Stomach (tissue), 9 donors: ENCODE results near the gene RXFP2. TPM values are rescaled to one million over a fixed set of nuclear protein-coding genes. Genes with fewer than 3 reads are reported as not detected.

Source experiments
- DNase-seq, 2 donors: peaks; one replicate each; pipeline versions ENCODE4 v3.0.0 to v3.0.0-alpha.2; 2013 to 2019
- H3K27ac ChIP-seq, 5 donors: fragments of 200-600 bp in 4 of 5; sonication (generic) in 4 of 5; one replicate each; pipeline ENCODE4 v1.5.1; 2013 to 2019; ENCODE audit warnings: mild to moderate bottlenecking in 1 of 5, moderate library complexity in 1 of 5
- H3K27me3 ChIP-seq, 3 donors: fragments of 200-600 bp; sonication (generic); one replicate each; pipeline ENCODE4 v1.5.1; 2017 to 2019; ENCODE audit warnings: mixed run types in 1 of 3
- H3K36me3 ChIP-seq, 4 donors: fragments of 200-600 bp; sonication (generic); 1 replicate in 3 of 4; 2 replicates in 1 of 4; pipeline ENCODE4 v1.5.1; 2016 to 2019
- H3K4me1 ChIP-seq, 4 donors: fragments of 200-600 bp; sonication (generic); one replicate each; pipeline ENCODE4 v1.5.1; 2016 to 2019
- H3K4me3 ChIP-seq, 4 donors: fragments of 200-600 bp; sonication (generic) in 3 of 4; one replicate each; pipeline ENCODE4 v1.5.1; 2016 to 2019; ENCODE audit warnings: mild to moderate bottlenecking in 1 of 4
- H3K9me3 ChIP-seq, 4 donors: fragments of 200-600 bp; sonication (generic); one replicate each; pipeline ENCODE4 v1.5.1; 2016 to 2019
- CTCF ChIP-seq, 7 experiments: fragments of 450-650 bp in 4 of 7; fragments of 200-600 bp in 3 of 7; sonication (generic) in 3 of 7; IDR thresholded peaks; one replicate each; pipeline ENCODE4 v1.5.1; 2016 to 2019; ENCODE audit warnings: antibody characterized with exemption in 7 of 7, control low read depth in 2 of 7, mild to moderate bottlenecking in 1 of 7
- EP300 ChIP-seq: sonication (generic); formaldehyde crosslinking; IDR thresholded peaks from one replicate; pipeline ENCODE4 v1.6.1; 2017; ENCODE audit warnings: antibody characterized with exemption
- POLR2A ChIP-seq, 4 donors: fragments of 450-650 bp; IDR thresholded peaks; one replicate each; pipeline ENCODE4 v1.6.1; 2016; ENCODE audit warnings: antibody characterized with exemption in 4 of 4, control low read depth in 2 of 4, mild to moderate bottlenecking in 1 of 4, moderate library complexity in 1 of 4
- POLR2AphosphoS5 ChIP-seq, 3 donors: sonication (generic); formaldehyde crosslinking; IDR thresholded peaks; one replicate each; pipeline ENCODE4 v1.6.1; 2016; ENCODE audit warnings: antibody characterized with exemption in 3 of 3
- WGBS, 5 donors: extraction: QIAGEN DNeasy Blood & Tissue Kit in 3 of 5; methylation state at CpG; one replicate each; pipeline versions ENCODE4 v1.1.5 to v1.1.7; 2013 to 2018; 5-methylcytosine and 5-hydroxymethylcytosine counted together
- intact Hi-C: fragments of 100-400 bp; cut with DNase I; formaldehyde crosslinking; loops from one replicate; pipeline ENCODE4 v1.15.1; 2023; ENCODE audit warnings: low total_unique reads
- polyA plus RNA-seq, 3 donors: library from polyadenylated mRNA; stranded (reverse); fragments of 200-250 nt; gene quantifications; one replicate each; pipeline ENCODE4 v1.2.3, GENCODE V29; 2013
- total RNA-seq, 5 donors: library from RNA; depleted of rRNA; stranded (reverse); fragments of >200 nt; gene quantifications; one replicate each; pipeline versions ENCODE4 v1.1.0 to v1.2.3, GENCODE V29; 2014 to 2016
- donor health status: healthy with polysubstance abuse.
- donor health status: Bipolar disorder and iron deficiency.
- donor health status: healthy.

Gene RXFP2
- total and polyA plus RNA-seq, 8 donors: not detected

GRCh38 chr13:31767175-31767900, 28.0 kb downstream of the RXFP2 start:
- no peaks in the 10 kb centered on the region for H3K27me3 ChIP-seq
- WGBS, 5 donors: 66 to 76% (median 71%) methylated on average over 4 of the region's 4 CpGs
- no peak for DNase-seq
- no peak overlapping the region for H3K4me3 ChIP-seq
- no peak overlapping the region for H3K27ac ChIP-seq
- intact Hi-C loops: no loop called here
- no peaks in the 10 kb centered on the region for H3K4me1 ChIP-seq
- no peaks in the 10 kb centered on the region for H3K36me3 ChIP-seq
- no peaks in the 10 kb centered on the region for H3K9me3 ChIP-seq
- TF ChIP-seq EP300: no peak
- TF ChIP-seq CTCF (IDR thresholded peaks at IDR 0.05): no peak
- TF ChIP-seq POLR2AphosphoS5 (IDR thresholded peaks at IDR 0.05): no peak
- no peak for TF ChIP-seq POLR2A (IDR thresholded peaks at IDR 0.05)

GRCh38 chr13:31768351-31768750, 29.0 kb downstream of the RXFP2 start:
- Histone ChIP-seq H3K4me3 (no peak overlapping the region), H3K27me3 (no peaks in the 10 kb centered on the region), H3K9me3 (no peaks in the 10 kb centered on the region), H3K4me1 (peaks cover 0 to 5% (median 2%) of the 10 kb centered on the region in 4 donors), H3K27ac (no peak overlapping the region), H3K36me3 (no peaks in the 10 kb centered on the region)
- no peak for DNase-seq
- WGBS, 5 donors: 13 to 47% (median 29%) methylated on average over 1 of the region's 1 CpG
- intact Hi-C loops: no loop called here
- TF ChIP-seq POLR2AphosphoS5 (IDR thresholded peaks at IDR 0.05) (no peak), EP300 (no peak), CTCF (IDR thresholded peaks at IDR 0.05) (no peak), POLR2A (IDR thresholded peaks at IDR 0.05) (no peak)

GRCh38 chr13:31769575-31769974, 30.2 kb downstream of the RXFP2 start:
- Histone ChIP-seq H3K27me3 (no peaks in the 10 kb centered on the region), H3K9me3 (no peaks in the 10 kb centered on the region), H3K4me3 (no peak overlapping the region), H3K36me3 (no peaks in the 10 kb centered on the region), H3K27ac (no peak overlapping the region), H3K4me1 (peaks cover 0 to 9% (median 3%) of the 10 kb centered on the region in 4 donors)
- intact Hi-C loops: no loop called here
- TF ChIP-seq EP300 (no peak), POLR2AphosphoS5 (IDR thresholded peaks at IDR 0.05) (no peak), CTCF (IDR thresholded peaks at IDR 0.05) (no peak), POLR2A (IDR thresholded peaks at IDR 0.05) (no peak)
- no peak for DNase-seq
- WGBS, 5 donors: 91 to 94% (median 93%) methylated on average over 4 of the region's 4 CpGs

- H3K4me3 ChIP-seq: no peak overlapping the region
- TF ChIP-seq POLR2AphosphoS5 (IDR thresholded peaks at IDR 0.05) (no peak), EP300 (no peak), CTCF (IDR thresholded peaks at IDR 0.05) (no peak), POLR2A (IDR thresholded peaks at IDR 0.05) (no peak)
- H3K27me3 ChIP-seq: no peaks in the 10 kb centered on the region
- DNase-seq: no peak
- H3K9me3 ChIP-seq: no peaks in the 10 kb centered on the region
- 64 to 76% (median 69%) methylated on average over 4 of the region's 4 CpGs for WGBS, 5 donors
- H3K36me3 ChIP-seq: no peaks in the 10 kb centered on the region
- H3K4me1 ChIP-seq: peaks cover 0 to 9% (median 3%) of the 10 kb centered on the region in 4 donors
- H3K27ac ChIP-seq: no peak overlapping the region
- intact Hi-C loops: no loop called here
Measured at GRCh38 chr13:31772231-31772630, 32.9 kb downstream of the RXFP2 start.
